CD4-positive, alpha-beta T cell treated with Interleukin-21 for 1 hour (primary cell): Measurements from ENCODE around the gene EMC8.
A peak's percentile ranks its signal among the peaks of the same experiment; 100 is the strongest.

ENCODE experiments used
- DNase-seq: peaks from one replicate; pipeline ENCODE4 v3.0.0-alpha.2; 2020

The EMC8 gene

GRCh38 chr16:85781695-85782370, 17.5 kb downstream of the EMC8 start:
- DNase-seq: no peak

- DNase-seq: no peak
Observed at GRCh38 chr16:85781156-85781555, 18.2 kb downstream of the EMC8 start.

DNA sequence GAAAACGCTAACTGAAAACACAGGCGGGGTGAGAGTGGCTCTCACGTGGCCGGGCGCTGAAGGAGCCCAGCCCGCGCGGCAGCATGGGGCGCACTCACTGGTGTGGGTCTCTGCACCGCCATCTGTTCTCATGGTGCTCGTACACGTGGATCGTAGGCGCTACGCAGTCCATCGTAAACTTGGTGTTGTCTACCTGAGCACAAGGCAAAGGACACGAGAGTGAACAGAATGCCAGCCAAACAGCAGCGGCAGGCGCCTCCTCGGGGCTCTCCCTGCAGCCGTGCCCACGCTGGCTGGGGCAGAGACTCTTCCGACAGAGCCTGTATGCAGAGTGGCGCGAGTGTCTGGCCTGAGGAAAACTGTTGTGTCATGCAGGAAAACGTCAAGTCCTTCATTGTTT, 19.1 kb downstream of the EMC8 start:
- no peak for DNase-seq

GRCh38 chr16:85778873-85779272, 20.5 kb downstream of the EMC8 start:
- peak; percentile 14 for DNase-seq

GRCh38 chr16:85777583-85778310, 21.6 kb downstream of the EMC8 start:
- DNase-seq: no peak

DNA sequence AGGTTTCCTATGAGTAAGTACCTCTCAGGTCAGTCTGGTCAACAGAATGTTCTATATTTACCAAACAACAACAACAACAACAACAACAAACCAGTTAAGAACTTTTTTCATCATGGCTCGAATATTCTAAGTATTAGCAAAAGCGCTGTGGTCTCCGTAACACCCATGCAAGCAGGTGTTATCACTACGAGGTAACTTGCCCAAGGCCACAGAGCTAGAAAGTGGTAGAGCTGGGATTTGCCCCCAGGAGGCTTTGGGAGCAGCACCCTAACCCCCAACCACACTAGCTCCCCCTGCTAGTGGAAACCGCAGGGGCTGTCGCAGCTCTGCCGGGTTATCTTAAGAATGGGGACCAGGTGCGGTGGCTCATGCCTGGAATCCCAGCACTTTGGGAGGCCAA, 24.5 kb downstream of the EMC8 start:
- DNase-seq: no peak

DNA sequence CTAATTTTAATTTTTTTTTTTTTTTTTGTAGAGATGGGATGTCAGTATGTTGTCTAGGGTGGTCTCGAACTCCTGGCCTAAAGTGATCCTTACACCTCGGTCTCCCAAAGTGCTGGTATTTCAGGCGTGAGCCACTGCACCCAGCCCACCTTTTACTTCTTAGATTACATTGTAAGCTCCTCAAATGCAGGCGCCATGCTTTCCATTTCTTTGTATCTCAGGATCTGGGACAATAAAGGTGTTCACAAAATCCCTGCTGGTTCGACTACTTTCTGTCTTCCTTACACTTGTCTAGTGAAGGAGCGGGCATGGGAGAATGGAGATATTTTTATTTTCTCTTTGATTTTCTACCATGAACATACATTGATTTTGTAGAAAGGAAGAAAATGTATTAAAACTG, 25.2 kb downstream of the EMC8 start:
- no peak for DNase-seq

DNA sequence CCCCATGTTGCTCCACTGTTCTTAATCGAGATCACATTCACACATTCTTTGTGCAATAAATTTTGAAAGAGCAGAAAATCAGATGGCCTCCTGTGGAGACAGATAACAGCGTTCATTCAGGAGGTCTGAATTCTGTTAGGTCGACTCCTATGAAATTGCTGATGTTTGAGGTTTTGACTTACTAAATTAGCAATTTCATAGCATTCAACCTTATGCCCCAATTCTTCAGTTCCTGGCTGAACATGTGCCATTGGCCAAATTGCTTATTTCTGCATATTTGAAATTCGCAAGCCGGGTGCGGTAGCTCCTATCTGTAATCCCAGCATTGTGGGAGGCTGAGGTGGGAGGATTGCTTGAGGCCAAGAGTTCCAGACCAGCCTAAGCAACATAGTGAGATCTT, 26.3 kb downstream of the EMC8 start:
- no peak for DNase-seq

- DNase-seq: no peak
Observed at GRCh38 chr16:85770741-85771140, 28.6 kb downstream of the EMC8 start.

DNA sequence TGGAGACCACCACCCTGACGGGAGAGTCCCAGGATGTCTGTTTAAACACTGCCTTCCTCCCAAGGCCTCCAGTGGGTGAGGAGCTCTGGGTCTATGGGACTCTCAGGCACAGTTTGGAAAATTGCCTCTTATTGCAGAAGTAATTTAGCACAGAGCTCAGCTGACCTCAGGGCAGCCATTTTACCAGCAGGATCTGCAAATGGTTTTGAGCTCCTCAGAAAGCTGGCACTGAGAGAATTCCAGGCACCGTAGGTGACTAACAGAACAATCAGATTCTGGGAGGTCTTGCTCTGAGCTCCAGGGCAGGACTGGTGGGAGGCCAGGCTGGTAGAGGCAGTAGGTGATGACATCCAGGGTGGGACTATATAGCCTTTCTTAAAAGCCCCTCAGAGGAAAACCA, 31.1 kb downstream of the EMC8 start:
- no peak for DNase-seq

GRCh38 chr16:85767531-85767930, 31.8 kb downstream of the EMC8 start:
- no peak for DNase-seq

GRCh38 chr16:85765767-85766166, 33.6 kb downstream of the EMC8 start:
- DNase-seq: no peak

DNA sequence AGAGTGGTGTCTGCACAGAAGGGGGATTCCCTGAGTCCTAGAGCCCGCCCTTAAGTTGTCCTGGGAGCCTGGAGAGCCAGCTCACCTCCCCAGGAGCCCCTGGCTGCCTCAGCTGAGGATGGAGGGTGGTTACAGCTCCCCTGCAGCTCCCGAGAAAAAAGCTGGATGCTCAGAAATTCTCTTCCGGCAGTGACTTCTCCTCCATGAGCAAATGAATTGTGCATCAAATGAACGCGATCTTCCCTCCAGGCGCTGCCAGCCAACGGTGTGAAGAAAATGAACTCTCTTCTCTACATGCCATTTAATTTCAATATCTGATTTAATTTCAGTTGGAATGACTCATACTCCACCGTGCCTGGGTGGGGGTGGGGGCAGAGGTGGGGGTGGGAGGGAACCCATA, 34.1 kb downstream of the EMC8 start:
- no peak for DNase-seq

DNA sequence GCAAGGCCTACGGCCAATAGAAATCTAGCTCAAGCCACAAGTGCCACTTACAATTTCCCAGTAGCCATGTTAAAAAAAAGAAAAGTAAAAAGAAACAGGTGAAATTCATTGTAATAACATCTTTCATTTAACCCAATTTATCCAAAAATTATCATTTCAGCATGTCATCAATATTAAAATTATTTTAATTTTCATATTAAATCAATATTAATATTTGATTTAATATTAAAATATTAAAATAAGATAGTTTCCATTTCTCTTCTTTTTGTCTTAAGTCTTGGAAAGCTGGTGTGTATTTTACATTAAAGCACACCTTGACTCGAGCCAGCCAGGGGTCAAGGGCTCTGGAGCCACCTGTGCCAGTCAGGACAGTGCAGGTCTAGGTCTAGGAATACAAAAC, 35.7 kb downstream of the EMC8 start:
- DNase-seq: no peak

- DNase-seq: no peak
Observed at GRCh38 chr16:85762970-85763369, 36.4 kb downstream of the EMC8 start.

- DNase-seq: no peak
Observed at GRCh38 chr16:85761861-85762260, 37.5 kb downstream of the EMC8 start.

DNA sequence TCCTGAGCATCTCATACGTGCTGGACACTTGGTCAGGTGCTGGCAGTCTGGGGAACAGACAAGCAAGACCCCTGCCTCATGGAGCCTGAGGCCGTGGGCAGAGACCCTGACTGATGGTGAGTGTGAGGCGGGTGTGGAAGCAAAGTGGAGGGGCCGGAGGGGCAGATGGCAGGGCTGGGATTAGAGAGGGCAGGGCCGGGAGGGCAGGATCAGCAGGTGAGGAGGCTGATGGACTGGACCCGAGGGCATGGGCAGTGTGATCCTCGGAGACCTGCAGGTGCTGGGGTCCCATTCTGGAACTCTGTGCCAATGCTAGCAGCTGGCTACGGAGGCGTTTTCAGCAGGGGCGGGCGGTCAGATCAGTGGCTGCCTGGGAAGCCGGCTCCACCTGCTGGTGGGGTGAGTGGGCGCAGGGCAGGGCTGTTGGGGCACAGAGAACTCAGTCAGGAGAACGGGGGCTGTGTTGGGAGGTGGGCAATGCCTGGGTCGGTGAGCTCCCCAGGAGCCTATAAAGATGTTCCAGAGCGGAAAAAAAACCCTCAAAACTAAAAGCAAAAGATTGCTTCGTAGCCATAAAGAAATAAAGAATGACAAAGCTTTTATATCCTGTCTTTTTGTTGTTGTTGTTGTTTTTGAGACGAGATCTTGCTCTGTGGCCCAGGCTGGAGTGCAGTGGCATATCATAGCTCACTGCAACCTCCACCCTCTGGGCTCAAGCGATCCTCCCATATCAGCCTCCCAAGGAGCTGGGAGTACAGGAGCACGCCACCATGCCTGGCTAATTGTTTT, 39.5 kb downstream of the EMC8 start:
- DNase-seq: peak; percentile 23

GRCh38 chr16:85759136-85759535, 40.2 kb downstream of the EMC8 start:
- DNase-seq: peak; percentile 13

- DNase-seq: no peak
Observed at GRCh38 chr16:85757341-85757822, 42.0 kb downstream of the EMC8 start.

DNA sequence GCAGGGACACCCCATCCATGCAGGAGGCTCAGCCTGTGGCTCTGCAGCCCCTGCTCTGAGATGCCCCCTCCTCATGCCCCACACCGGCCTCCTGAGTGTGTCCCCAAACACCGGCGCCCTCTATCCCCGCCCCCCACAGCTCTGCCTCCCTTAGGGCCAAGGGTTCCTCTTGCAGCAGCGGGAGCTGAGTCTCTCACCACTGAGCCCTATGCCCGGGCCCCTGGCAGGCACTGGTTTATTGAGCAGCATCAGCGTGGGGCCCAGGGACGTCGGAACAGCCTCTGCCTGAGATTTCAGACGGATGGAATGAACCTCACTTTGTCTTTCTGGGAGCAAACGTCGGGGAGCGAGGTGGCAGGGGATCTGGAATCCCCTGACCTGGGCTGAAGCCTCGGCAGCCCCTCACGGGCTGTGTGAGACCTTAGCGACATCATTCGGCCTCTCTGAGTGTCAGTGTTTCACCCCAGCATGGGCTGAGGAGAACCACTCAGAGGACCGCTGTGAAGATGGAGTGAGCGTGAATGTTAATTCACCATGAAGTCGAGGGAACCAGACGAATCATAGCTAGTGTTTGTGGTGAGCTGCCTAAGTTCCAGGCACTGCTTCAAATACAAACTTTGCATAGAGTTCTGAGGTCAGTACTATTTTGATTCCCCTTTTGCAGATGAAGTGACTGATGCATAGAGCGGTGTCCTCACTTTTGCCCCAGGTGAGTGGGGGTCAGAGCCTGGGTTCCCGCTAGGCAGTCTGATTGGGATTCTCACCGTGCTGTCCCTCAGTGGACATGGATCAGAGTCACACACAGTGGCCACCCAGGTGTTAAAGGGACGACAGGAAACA, 43.2 kb downstream of the EMC8 start:
- no peak for DNase-seq

- DNase-seq: no peak
Observed at GRCh38 chr16:85754413-85754812, 44.9 kb downstream of the EMC8 start.

- DNase-seq: no peak
Observed at GRCh38 chr16:85753976-85754375, 45.4 kb downstream of the EMC8 start.

DNA sequence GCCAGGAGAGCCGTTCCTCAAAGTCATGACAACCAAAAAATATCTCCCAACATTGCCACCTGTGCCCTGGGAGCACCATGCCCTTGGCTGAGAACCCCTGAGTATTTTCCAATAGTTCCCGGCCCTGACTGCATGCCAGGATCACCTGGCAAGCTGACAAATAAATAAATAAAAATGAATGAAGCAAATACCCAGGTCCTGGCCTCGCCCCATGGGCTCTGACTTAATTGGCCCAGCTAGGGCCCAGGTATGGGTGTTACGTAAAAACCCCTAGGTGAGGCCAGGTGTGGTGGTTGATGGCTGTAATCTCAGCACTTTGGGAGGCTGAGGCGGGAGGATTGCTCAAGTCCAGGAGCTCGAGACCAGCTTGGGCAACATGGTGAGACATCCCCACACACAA, 45.8 kb downstream of the EMC8 start:
- DNase-seq: no peak
